ENCODE measurements around the gene CHN2.

DNA sequence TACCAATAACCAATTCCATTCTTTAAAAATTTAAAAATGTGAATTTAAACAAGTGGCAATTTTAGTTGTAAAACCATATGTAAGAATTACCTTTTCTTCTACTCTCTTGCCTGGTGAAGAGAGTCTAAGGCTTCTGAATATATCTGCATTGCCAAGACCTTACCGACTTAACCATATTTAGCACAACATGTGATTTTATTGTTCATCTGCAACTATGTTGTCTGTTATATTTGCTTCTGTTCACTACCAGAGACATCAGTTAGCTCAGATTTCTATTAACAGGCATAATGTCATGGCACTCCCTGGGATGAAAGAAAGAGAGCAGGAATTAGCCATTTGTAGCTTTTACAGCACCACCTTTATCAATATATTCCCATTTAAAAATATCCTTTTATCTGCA lies 55.3 kb downstream of the CHN2 start:
- TF ChIP-seq, protein P1, sequence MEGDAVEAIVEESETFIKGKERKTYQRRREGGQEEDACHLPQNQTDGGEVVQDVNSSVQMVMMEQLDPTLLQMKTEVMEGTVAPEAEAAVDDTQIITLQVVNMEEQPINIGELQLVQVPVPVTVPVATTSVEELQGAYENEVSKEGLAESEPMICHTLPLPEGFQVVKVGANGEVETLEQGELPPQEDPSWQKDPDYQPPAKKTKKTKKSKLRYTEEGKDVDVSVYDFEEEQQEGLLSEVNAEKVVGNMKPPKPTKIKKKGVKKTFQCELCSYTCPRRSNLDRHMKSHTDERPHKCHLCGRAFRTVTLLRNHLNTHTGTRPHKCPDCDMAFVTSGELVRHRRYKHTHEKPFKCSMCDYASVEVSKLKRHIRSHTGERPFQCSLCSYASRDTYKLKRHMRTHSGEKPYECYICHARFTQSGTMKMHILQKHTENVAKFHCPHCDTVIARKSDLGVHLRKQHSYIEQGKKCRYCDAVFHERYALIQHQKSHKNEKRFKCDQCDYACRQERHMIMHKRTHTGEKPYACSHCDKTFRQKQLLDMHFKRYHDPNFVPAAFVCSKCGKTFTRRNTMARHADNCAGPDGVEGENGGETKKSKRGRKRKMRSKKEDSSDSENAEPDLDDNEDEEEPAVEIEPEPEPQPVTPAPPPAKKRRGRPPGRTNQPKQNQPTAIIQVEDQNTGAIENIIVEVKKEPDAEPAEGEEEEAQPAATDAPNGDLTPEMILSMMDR (IDR thresholded peaks at IDR 0.05), result no peak
- TF ChIP-seq POLR2AphosphoS5 (IDR thresholded peaks at IDR 0.05) (no peak), POLR2A (IDR thresholded peaks at IDR 0.05) (no peak), EP300 (IDR thresholded peaks at IDR 0.05) (no peak)

All from upper lobe of left lung (tissue), 4 donors.